Measurements from ENCODE around the gene NRCAM.

DNA sequence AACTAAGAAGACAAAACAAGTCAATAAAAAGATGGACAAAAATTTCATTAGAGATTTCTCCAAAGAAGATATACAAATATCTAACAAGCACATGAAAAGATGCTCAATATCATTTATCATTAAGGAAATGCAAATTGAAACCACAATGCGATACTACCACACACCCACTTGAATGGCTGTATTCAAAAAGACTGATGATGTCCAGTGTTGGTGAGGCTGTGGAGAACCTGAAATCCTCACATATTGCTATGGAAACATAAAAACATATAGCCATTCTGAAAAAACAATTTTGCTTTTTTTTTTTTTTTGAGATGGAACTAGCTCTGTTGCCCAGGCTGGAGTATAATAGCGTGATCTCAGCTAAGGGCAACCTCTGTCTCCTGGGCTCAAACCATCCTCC is 202.0 kb downstream of the NRCAM start:
- TF ChIP-seq, protein P1, sequence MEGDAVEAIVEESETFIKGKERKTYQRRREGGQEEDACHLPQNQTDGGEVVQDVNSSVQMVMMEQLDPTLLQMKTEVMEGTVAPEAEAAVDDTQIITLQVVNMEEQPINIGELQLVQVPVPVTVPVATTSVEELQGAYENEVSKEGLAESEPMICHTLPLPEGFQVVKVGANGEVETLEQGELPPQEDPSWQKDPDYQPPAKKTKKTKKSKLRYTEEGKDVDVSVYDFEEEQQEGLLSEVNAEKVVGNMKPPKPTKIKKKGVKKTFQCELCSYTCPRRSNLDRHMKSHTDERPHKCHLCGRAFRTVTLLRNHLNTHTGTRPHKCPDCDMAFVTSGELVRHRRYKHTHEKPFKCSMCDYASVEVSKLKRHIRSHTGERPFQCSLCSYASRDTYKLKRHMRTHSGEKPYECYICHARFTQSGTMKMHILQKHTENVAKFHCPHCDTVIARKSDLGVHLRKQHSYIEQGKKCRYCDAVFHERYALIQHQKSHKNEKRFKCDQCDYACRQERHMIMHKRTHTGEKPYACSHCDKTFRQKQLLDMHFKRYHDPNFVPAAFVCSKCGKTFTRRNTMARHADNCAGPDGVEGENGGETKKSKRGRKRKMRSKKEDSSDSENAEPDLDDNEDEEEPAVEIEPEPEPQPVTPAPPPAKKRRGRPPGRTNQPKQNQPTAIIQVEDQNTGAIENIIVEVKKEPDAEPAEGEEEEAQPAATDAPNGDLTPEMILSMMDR (optimal IDR thresholded peaks at IDR 0.05 in 1 of 3, IDR thresholded peaks at IDR 0.05 in 1 of 3, conservative IDR thresholded peaks at IDR 0.05 in 1 of 3; ENCODE audit: extremely low read depth in 1 of 3, insufficient read depth in 2 of 3, low read length in 3 of 3), result no peak
- no peak for TF ChIP-seq EZH2 (IDR thresholded peaks at IDR 0.05; ENCODE audit: low read length)

All from keratinocyte (primary cell).